SK-N-SH (cell line): ENCODE results near the gene NSDHL. TPM values are rescaled to one million over a fixed set of nuclear protein-coding genes. Genes with fewer than 3 reads are reported as not detected.

Source experiments
- CTCF ChIA-PET: fragments of 300-600, 350-600 bp; formaldehyde crosslinking; extraction: SDS; loops from one replicate; lab custom pipeline; 2021; lab: Yijun Ruan, JAX
- POLR2A ChIA-PET: fragments of 350-600 bp; sonication (Branson Sonifier 250); formaldehyde crosslinking; extraction: SDS; loops from one replicate; lab custom pipeline; 2020; ENCODE audit warnings: antibody characterized with exemption, inconsistent platforms; lab: Yijun Ruan, JAX
- DNase-seq: peaks from one replicate; pipeline ENCODE4 v3.0.0; 2012
- H2AFZ ChIP-seq: fragments of 200-600 bp; sonication (generic); 2 replicates; pipeline ENCODE4 v1.8.1; 2016; ENCODE audit warnings: antibody characterized with exemption, mild to moderate bottlenecking, low read depth
- H3F3A ChIP-seq: fragments of 200-600 bp; sonication (generic); replicated peaks from 2 replicates; pipeline ENCODE3; 2016; ENCODE audit warnings: antibody characterized with exemption, mild to moderate bottlenecking; ENCODE audit not compliant: insufficient read depth
- H3K27ac ChIP-seq, 2 experiments: fragments of 200-500 bp in 1 of 2; fragments of 200-600 bp in 1 of 2; sonication (Bioruptor generic) in 1 of 2; sonication (generic), shearing (Covaris generic) in 1 of 2; 2 replicates each; pipeline versions ENCODE4 v1.5.1 to v1.6.1; 2014 to 2016; ENCODE audit warnings: low read depth in 2 of 2, inconsistent platforms in 1 of 2, low read length in 1 of 2, mild to moderate bottlenecking in 1 of 2, mixed read lengths in 1 of 2
- H3K27me3 ChIP-seq: fragments of 200-600 bp; sonication (generic), shearing (Covaris generic); 2 replicates; pipeline ENCODE4 v1.6.1; 2016; ENCODE audit warnings: mixed run types; ENCODE audit not compliant: insufficient read depth
- H3K36me3 ChIP-seq, 2 experiments: fragments of 200-500 bp in 1 of 2; fragments of 200-600 bp in 1 of 2; sonication (Bioruptor generic) in 1 of 2; sonication (generic) in 1 of 2; replicated peaks in 1 of 2; 2 replicates each; pipeline versions ENCODE3 to v1.5.1; 2014 to 2016; ENCODE audit warnings: low read length in 1 of 2, mild to moderate bottlenecking in 1 of 2; ENCODE audit not compliant: insufficient read depth in 2 of 2, control insufficient read depth in 1 of 2
- H3K4me1 ChIP-seq, 2 experiments: fragments of 200-500 bp in 1 of 2; fragments of 200-600 bp in 1 of 2; sonication (Bioruptor generic) in 1 of 2; sonication (generic), shearing (Covaris generic) in 1 of 2; 2 replicates each; pipeline versions ENCODE4 v1.5.1 to v1.6.1; 2014 to 2016; ENCODE audit warnings: low read depth in 1 of 2, low read length in 1 of 2, mixed run types in 1 of 2; ENCODE audit not compliant: insufficient read depth in 2 of 2, control insufficient read depth in 1 of 2
- H3K4me2 ChIP-seq: fragments of 200-600 bp; sonication (generic), shearing (Covaris generic); 2 replicates; pipeline ENCODE4 v1.6.1; 2017; ENCODE audit warnings: mixed run types
- H3K4me3 ChIP-seq, 2 experiments: fragments of 200-500 bp in 1 of 2; fragments of 200-600 bp in 1 of 2; sonication (Bioruptor generic) in 1 of 2; sonication (generic), shearing (Covaris generic) in 1 of 2; 2 replicates each; pipeline versions ENCODE4 v1.5.1 to v1.8.1; 2014 to 2016; ENCODE audit warnings: low read depth in 2 of 2, inconsistent platforms in 1 of 2, low read length in 1 of 2, mild to moderate bottlenecking in 1 of 2, mixed read lengths in 1 of 2, moderate library complexity in 1 of 2
- H3K79me2 ChIP-seq: fragments of 200-600 bp; sonication (generic); 2 replicates; pipeline ENCODE4 v1.8.1; 2017; ENCODE audit warnings: mild to moderate bottlenecking; ENCODE audit not compliant: insufficient read depth
- H3K9ac ChIP-seq: fragments of 200-600 bp; sonication (generic); 2 replicates; pipeline ENCODE4 v1.6.1; 2017; ENCODE audit warnings: mixed run types
- H3K9me2 ChIP-seq: fragments of 200-600 bp; sonication (generic); 2 replicates; pipeline ENCODE4 v1.6.1; 2017; ENCODE audit warnings: mixed run types
- H3K9me3 ChIP-seq: fragments of 200-600 bp; sonication (generic); 2 replicates; pipeline ENCODE4 v1.6.1; 2017; ENCODE audit warnings: mixed run types, mild to moderate bottlenecking, moderate library complexity
- H4K20me1 ChIP-seq: fragments of 200-600 bp; sonication (generic); 2 replicates; pipeline ENCODE4 v1.6.1; 2017; ENCODE audit warnings: mild to moderate bottlenecking, mixed run types; ENCODE audit not compliant: insufficient read depth
- EZH2phosphoT487 ChIP-seq: fragments of 200-600 bp; sonication (generic); IDR thresholded peaks from 2 replicates; pipeline ENCODE4 v1.6.1; 2017; ENCODE audit warnings: low read depth, mixed run types, mild to moderate bottlenecking, antibody characterized with exemption, moderate library complexity, borderline replicate concordance
- FOXJ3 ChIP-seq: sonication (generic); formaldehyde crosslinking; IDR thresholded peaks from 2 replicates; pipeline ENCODE4 v1.5.1; 2020; ENCODE audit warnings: mild to moderate bottlenecking, missing genetic modification reagents
- GABPA ChIP-seq: IDR thresholded peaks from 2 replicates; pipeline ENCODE4 v1.4.0; 2012; ENCODE audit warnings: low read depth, mild to moderate bottlenecking
- GATA2 ChIP-seq: sonication (generic); formaldehyde crosslinking; IDR thresholded peaks from 2 replicates; pipeline ENCODE4 v1.5.0; 2020; ENCODE audit warnings: mild to moderate bottlenecking, missing genetic modification reagents
- MEF2A ChIP-seq: IDR thresholded peaks from 2 replicates; pipeline ENCODE4 v1.4.0; 2012; ENCODE audit warnings: low read depth, borderline replicate concordance
- NFIC ChIP-seq: IDR thresholded peaks from 2 replicates; pipeline ENCODE4 v1.4.0; 2012; ENCODE audit warnings: borderline replicate concordance
- NRF1 ChIP-seq: IDR thresholded peaks from 2 replicates; pipeline ENCODE4 v1.6.1; 2012; ENCODE audit warnings: low read depth, mild to moderate bottlenecking, low read length
- RCOR1 ChIP-seq: fragments of 150-350 bp; IDR thresholded peaks from 2 replicates; pipeline ENCODE4 v1.6.1; 2017; ENCODE audit warnings: antibody characterized with exemption, low read length
- SIN3A ChIP-seq: IDR thresholded peaks from 2 replicates; pipeline ENCODE4 v1.6.1; 2012; ENCODE audit warnings: low read depth, mild to moderate bottlenecking, low read length, moderate library complexity, borderline replicate concordance
- TAF1 ChIP-seq: IDR thresholded peaks from 2 replicates; pipeline ENCODE4 v1.6.1; 2012; ENCODE audit warnings: low read depth, mild to moderate bottlenecking, low read length, moderate library complexity, borderline replicate concordance
- WGBS: methylation state at CpG from one replicate; pipeline ENCODE4 v1.1.6; 2017; ENCODE audit warnings: low lambda C conversion rate; 5-methylcytosine and 5-hydroxymethylcytosine counted together
- polyA plus RNA-seq, 3 experiments: library from polyadenylated mRNA; depleted of rRNA; stranded (reverse); fragments of >200 nt; gene quantifications; 2 replicates each; pipeline ENCODE4 v1.2.3, GENCODE V29; 2012
- TF ChIP-seq, protein P1 (sequence below): IDR thresholded peaks from 2 replicates; pipeline ENCODE4 v1.4.0; 2012; ENCODE audit warnings: low read depth, borderline replicate concordance
- TF ChIP-seq, protein P2 (sequence below): IDR thresholded peaks from 2 replicates; pipeline ENCODE4 v1.4.0; 2012; ENCODE audit warnings: low read depth, borderline replicate concordance
- TF ChIP-seq, protein P3 (sequence below): fragments of 150-350 bp; IDR thresholded peaks from 2 replicates; pipeline ENCODE4 v1.6.1; 2016; ENCODE audit warnings: mild to moderate bottlenecking, low read depth, low read length
- TF ChIP-seq, protein P4 (sequence below): fragments of 200-600 bp; sonication (generic); IDR thresholded peaks from 2 replicates; pipeline ENCODE4 v1.6.1; 2017; ENCODE audit warnings: antibody characterized with exemption, mild to moderate bottlenecking, moderate library complexity

NSDHL gene
- polyA plus RNA-seq, 1 of the 3 experiments (the other 2 are of a cell fraction): 24.8 TPM

DNA sequence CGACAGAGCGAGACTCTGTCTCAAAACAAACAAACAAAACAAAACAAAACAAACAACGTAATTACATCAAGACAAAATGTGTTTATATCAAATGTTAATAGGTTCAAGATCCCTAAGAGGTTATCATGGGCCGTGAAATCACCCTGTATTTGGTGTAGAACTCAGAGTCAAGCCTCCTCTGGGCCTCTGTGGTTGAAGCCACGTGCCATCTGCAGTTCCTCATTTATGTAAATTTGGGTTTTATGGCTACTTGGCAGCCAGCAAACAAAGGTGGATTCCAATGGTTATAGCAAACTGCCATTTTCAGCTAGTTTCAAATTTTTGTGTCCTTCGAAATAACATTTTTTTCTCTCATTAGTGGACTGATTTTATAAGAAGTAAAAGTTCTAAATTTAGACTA is 16.4 kb downstream of the NSDHL start:
- POLR2A ChIA-PET: no interaction called here
- Histone ChIP-seq H3K4me3 (no peak overlapping the region), H3K4me2 (no peak overlapping the region), H2AFZ (no peak overlapping the region), H3K9me2 (no peaks in the 10 kb centered on the region), H4K20me1 (no peaks in the 10 kb centered on the region), H3K36me3 (peaks cover 12 to 39% of the 10 kb centered on the region in 2 experiments), H3K9ac (no peak overlapping the region), H3K27me3 (no peaks in the 10 kb centered on the region), H3K9me3 (no peaks in the 10 kb centered on the region), H3F3A (no peaks in the 10 kb centered on the region), H3K27ac (no peak overlapping the region), H3K79me2 (peaks cover 29% of the 10 kb centered on the region; the same call in 1 of the 2 replicates), H3K4me1 (no peaks in the 10 kb centered on the region)
- 91% methylated on average over 6 of the region's 6 CpGs for WGBS
- TF ChIP-seq FOXJ3 (CRISPR knock-in tag): no peak
- no peak for TF ChIP-seq GATA2
- no peak for TF ChIP-seq NFIC
- no peak for TF ChIP-seq RCOR1
- TF ChIP-seq MEF2A: no peak
- TF ChIP-seq NRF1: no peak
- no peak for TF ChIP-seq GABPA
- TF ChIP-seq, protein P1, sequence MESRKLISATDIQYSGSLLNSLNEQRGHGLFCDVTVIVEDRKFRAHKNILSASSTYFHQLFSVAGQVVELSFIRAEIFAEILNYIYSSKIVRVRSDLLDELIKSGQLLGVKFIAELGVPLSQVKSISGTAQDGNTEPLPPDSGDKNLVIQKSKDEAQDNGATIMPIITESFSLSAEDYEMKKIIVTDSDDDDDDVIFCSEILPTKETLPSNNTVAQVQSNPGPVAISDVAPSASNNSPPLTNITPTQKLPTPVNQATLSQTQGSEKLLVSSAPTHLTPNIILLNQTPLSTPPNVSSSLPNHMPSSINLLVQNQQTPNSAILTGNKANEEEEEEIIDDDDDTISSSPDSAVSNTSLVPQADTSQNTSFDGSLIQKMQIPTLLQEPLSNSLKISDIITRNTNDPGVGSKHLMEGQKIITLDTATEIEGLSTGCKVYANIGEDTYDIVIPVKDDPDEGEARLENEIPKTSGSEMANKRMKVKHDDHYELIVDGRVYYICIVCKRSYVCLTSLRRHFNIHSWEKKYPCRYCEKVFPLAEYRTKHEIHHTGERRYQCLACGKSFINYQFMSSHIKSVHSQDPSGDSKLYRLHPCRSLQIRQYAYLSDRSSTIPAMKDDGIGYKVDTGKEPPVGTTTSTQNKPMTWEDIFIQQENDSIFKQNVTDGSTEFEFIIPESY: no peak
- no peak for TF ChIP-seq TAF1
- no peak for DNase-seq
- CTCF ChIA-PET: no interaction called here

DNA sequence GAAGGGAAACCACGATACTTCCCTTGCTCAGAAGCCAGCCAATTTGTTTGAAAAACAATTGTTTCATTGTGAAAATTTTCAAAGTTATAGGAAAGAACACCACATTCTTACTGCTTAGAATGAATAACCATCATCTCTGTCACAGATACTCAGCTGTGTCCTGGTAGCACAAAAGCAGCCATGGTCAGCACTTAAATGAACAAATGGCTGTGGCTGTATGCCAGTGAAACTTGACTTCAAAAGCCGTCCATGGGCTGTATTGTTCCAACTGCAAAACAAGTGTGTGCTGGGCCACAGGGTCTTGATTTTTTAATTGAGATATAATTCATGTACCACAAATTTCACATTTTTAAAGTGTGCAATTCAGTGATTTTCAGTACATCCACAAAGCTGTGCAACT is 19.6 kb downstream of the NSDHL start:
- no peak for DNase-seq
- 92% methylated on average over 2 of the region's 2 CpGs for WGBS
- Histone ChIP-seq H3K36me3 (peaks cover 9 to 43% of the 10 kb centered on the region in 2 experiments), H3K4me3 (no peak overlapping the region), H3K4me1 (no peaks in the 10 kb centered on the region), H3K9me2 (no peaks in the 10 kb centered on the region), H3K9me3 (no peaks in the 10 kb centered on the region), H3K79me2 (peaks cover 5% of the 10 kb centered on the region; the same call in 1 of the 2 replicates), H3K27me3 (no peaks in the 10 kb centered on the region), H3F3A (no peaks in the 10 kb centered on the region), H3K9ac (no peak overlapping the region), H3K27ac (no peak overlapping the region), H2AFZ (no peak overlapping the region), H3K4me2 (no peak overlapping the region), H4K20me1 (no peaks in the 10 kb centered on the region)
- ChIA-PET POLR2A (no interaction called here), CTCF (interaction anchor here (1.1 kb wide), 1 partner anchor 33 kb away, joined by 3 read pairs; no protein-coding TSS in a partner anchor)
- TF ChIP-seq GATA2: no peak
- TF ChIP-seq, protein P2, sequence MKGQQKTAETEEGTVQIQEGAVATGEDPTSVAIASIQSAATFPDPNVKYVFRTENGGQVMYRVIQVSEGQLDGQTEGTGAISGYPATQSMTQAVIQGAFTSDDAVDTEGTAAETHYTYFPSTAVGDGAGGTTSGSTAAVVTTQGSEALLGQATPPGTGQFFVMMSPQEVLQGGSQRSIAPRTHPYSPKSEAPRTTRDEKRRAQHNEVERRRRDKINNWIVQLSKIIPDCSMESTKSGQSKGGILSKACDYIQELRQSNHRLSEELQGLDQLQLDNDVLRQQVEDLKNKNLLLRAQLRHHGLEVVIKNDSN: no peak
- TF ChIP-seq, protein P3, sequence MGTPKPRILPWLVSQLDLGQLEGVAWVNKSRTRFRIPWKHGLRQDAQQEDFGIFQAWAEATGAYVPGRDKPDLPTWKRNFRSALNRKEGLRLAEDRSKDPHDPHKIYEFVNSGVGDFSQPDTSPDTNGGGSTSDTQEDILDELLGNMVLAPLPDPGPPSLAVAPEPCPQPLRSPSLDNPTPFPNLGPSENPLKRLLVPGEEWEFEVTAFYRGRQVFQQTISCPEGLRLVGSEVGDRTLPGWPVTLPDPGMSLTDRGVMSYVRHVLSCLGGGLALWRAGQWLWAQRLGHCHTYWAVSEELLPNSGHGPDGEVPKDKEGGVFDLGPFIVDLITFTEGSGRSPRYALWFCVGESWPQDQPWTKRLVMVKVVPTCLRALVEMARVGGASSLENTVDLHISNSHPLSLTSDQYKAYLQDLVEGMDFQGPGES: no peak
- TF ChIP-seq GABPA: no peak
- TF ChIP-seq EZH2phosphoT487: no peak
- no peak for TF ChIP-seq RCOR1
- TF ChIP-seq NRF1: no peak
- no peak for TF ChIP-seq SIN3A
- TF ChIP-seq, protein P4, sequence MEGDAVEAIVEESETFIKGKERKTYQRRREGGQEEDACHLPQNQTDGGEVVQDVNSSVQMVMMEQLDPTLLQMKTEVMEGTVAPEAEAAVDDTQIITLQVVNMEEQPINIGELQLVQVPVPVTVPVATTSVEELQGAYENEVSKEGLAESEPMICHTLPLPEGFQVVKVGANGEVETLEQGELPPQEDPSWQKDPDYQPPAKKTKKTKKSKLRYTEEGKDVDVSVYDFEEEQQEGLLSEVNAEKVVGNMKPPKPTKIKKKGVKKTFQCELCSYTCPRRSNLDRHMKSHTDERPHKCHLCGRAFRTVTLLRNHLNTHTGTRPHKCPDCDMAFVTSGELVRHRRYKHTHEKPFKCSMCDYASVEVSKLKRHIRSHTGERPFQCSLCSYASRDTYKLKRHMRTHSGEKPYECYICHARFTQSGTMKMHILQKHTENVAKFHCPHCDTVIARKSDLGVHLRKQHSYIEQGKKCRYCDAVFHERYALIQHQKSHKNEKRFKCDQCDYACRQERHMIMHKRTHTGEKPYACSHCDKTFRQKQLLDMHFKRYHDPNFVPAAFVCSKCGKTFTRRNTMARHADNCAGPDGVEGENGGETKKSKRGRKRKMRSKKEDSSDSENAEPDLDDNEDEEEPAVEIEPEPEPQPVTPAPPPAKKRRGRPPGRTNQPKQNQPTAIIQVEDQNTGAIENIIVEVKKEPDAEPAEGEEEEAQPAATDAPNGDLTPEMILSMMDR: no peak
